GM12874 (cell line): ENCODE results near the gene GALNTL6.

Source experiments
- TF ChIP-seq, protein P1 (sequence below): IDR thresholded peaks from 2 replicates; pipeline ENCODE4 v1.5.1; 2011; ENCODE audit warnings: low read depth, mild to moderate bottlenecking, control low read depth, low read length, moderate library complexity; ENCODE audit not compliant: insufficient read depth

GALNTL6 gene

DNA sequence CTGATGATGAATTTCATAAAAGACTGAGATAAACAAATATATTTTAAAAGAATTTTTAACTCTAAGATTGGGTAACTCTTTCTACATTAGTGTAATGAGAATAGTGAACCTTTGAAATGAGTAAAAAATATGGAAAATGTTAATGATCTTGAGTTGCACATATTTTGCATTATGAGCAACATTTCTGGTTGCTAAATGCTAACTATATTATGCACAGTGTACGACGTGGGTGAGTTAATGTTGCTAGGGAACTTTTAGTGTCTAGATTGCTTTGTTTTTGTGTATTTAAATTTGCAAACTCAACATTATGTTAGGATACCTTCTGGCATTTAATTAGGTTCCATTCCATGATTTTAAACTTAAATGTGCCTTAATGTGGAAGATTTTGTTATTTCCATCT lies 742.5 kb downstream of the GALNTL6 start:
- TF ChIP-seq, protein P1, sequence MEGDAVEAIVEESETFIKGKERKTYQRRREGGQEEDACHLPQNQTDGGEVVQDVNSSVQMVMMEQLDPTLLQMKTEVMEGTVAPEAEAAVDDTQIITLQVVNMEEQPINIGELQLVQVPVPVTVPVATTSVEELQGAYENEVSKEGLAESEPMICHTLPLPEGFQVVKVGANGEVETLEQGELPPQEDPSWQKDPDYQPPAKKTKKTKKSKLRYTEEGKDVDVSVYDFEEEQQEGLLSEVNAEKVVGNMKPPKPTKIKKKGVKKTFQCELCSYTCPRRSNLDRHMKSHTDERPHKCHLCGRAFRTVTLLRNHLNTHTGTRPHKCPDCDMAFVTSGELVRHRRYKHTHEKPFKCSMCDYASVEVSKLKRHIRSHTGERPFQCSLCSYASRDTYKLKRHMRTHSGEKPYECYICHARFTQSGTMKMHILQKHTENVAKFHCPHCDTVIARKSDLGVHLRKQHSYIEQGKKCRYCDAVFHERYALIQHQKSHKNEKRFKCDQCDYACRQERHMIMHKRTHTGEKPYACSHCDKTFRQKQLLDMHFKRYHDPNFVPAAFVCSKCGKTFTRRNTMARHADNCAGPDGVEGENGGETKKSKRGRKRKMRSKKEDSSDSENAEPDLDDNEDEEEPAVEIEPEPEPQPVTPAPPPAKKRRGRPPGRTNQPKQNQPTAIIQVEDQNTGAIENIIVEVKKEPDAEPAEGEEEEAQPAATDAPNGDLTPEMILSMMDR: no peak

DNA sequence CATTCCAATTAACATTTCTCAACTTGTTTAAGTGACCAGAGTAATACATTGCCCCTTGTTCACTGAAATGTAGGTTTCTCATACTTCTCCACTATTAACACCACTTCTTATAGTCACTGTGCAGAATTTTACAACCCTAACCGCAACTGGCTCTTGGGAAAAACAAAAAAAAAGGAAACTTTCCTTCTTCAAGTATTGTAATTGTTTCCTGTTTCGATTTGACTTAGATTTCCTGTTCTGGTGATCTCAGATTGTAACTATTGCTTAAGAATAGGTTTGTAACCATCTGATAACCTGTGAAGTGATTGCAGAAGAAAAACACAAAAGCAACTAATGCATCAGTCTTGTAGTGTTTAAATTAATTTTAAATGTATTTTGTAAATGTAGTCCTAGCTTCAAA lies 760.7 kb downstream of the GALNTL6 start:
- TF ChIP-seq, protein P1: no peak

DNA sequence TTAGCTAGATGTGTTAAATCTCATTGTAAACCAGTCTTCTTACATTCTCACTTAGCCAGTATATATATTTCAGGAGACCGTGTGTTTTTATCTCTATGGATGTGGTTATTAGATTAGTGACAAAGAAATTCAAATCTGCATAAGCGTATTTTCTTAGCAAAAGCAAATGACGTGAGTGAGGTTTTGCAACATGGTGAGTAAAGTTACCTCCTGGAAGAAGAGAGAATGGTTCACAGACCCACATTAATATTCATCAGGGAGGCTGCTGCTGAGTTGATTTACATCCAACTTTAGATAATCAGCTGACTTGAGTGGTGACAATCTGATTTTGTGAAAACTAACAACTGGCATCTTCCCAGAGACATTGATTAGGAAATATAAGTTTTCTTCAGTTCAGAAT lies 765.5 kb downstream of the GALNTL6 start:
- TF ChIP-seq, protein P1: no peak

DNA sequence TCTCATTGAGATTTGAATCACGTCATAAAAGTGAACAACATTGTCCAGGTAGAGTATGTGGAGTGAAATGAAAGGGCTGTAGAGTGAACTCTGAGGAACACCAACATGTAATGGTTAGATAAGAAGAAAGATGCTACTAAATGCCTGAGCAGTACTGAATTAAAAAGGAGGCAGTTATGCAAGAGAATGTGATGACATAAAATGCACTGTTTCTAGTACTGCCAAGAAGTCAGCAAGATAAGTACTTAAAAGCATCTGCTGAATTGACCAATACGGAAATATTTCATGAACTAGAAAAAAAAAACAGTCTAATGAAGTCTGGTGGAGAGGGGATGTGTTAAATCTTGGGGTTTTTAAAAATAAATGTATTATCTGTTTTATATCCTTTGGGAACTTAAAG lies 771.6 kb downstream of the GALNTL6 start:
- TF ChIP-seq, protein P1: no peak

DNA sequence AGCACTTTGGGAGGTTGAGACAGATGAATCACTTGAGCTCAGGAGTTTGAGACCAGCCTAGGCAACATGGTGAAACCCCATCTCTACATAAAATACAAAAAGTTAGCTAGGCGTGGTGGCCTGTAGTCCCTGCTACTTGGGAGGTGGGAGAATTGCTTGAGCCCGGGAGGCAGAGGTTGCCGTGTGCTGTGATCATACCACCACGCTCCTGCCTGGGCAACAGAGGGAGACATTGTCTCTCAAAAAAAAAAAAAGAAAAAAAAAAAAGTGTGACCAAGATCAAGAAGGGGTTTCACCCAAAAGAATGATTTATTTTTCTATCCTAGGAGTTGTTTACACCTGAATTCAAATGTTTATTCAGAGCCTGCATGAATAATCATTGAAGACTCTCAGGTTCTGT lies 783.0 kb downstream of the GALNTL6 start:
- TF ChIP-seq, protein P1: no peak

DNA sequence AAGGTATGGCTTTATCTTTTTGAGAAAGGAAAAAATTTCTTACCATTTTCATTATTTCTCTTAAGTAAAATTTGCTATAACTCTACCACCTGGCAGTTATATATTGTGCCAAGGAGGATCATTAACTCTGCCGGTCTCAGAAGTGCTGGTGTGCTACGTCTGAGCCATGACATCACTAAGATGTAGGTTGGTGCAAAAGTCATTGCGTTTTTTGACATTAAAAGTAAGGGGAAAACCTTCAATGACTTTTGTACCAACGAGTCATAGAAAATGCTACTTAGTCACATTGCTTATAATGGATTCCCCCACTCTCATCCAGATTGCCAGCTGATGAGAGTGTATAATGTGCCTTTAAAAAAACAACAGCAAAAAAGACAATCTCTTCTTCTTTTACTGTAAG lies 786.4 kb downstream of the GALNTL6 start:
- TF ChIP-seq, protein P1: no peak

DNA sequence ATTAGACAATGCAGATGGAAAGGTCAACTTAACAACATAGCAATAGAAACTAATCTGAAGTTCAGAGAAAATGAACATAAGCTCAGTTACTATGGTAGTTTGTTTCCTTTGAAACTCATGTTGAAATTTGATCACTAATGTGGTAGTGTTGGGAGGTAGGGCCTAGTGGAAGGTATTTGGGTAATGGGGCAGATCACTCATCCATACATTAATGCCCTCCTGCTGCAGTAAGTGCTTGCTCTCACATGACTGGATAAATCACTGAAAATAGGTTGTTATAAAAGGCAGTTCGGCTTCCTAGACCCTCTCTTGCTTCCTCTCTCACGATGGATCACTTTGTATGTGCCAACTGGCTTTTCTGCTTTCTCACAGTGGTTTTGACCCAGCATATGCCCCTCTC lies 788.0 kb downstream of the GALNTL6 start:
- TF ChIP-seq, protein P1: no peak

DNA sequence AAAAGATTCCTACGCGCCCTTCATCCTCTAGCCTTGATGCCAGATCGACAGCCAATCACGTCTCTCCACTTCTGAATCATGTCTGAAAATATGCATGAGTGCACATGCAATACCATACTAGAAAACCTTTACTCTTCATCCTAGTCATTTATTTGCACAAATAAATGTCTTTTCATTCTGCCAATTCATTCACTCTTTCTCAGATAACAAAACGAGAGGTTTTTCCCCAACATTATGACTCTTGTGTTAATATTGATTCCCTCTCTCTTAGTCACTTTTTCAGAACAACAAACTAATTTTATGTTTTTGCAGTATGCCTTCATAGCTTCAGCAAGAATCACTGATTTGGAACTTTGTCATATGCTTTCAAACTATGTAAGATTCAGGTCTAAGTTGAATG lies 806.0 kb downstream of the GALNTL6 start:
- TF ChIP-seq, protein P1: no peak
